ENCODE measurements around the gene MAPT.
A peak's percentile ranks its signal among the peaks of the same experiment; 100 is the strongest.
"Not testable (repeated sequence)": the region's sequence is repeated elsewhere in the genome, so short reads cannot be mapped to it uniquely, and the experiment has no call there.

MAPT gene

DNA sequence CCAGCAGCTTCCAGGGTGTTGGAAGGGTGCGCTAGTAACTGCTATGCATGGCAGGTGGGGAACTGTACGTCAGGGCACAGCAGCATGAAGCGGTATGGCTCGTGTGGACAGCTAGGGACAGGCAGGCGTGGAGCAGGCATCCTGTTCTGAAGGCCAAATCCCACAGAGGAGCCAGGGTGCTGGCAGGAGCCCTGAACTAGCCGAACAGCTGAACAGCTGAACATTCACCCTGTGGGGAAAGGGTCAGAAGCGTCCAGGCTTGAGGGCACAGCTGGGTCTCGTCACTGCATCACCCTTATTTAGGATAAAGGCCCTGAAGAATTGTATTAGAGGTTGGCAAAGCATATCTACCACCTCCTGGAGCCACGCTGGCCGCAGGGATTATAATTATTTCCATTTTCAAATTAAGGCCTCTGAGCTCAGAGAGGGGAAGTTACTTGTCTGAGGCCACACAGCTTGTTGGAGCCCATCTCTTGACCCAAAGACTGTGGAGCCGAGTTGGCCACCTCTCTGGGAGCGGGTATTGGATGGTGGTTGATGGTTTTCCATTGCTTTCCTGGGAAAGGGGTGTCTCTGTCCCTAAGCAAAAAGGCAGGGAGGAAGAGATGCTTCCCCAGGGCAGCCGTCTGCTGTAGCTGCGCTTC, 101.4 kb downstream of the MAPT start:
- no peak overlapping the region for H3K27ac Mint-ChIP-seq
- no peaks in the 10 kb centered on the region for H3K27me3 Mint-ChIP-seq
- H3K36me3 Mint-ChIP-seq (ENCODE audit: low read depth) = no peaks in the 10 kb centered on the region
- H3K4me1 Mint-ChIP-seq (ENCODE audit: low read depth) = no peaks in the 10 kb centered on the region
- no peak overlapping the region for H3K4me3 Mint-ChIP-seq
- no peaks in the 10 kb centered on the region for H3K9me3 Mint-ChIP-seq
- no peak for DNase-seq

DNA sequence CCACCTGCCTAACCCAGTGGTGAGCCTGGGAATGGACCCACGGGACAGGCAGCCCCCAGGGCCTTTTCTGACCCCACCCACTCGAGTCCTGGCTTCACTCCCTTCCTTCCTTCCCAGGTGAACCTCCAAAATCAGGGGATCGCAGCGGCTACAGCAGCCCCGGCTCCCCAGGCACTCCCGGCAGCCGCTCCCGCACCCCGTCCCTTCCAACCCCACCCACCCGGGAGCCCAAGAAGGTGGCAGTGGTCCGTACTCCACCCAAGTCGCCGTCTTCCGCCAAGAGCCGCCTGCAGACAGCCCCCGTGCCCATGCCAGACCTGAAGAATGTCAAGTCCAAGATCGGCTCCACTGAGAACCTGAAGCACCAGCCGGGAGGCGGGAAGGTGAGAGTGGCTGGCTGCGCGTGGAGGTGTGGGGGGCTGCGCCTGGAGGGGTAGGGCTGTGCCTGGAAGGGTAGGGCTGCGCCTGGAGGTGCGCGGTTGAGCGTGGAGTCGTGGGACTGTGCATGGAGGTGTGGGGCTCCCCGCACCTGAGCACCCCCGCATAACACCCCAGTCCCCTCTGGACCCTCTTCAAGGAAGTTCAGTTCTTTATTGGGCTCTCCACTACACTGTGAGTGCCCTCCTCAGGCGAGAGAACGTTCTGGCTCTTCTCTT, 102.1 kb downstream of the MAPT start:
- Mint-ChIP-seq H3K27me3 (no peaks in the 10 kb centered on the region), H3K27ac (no peak overlapping the region), H3K4me1 (ENCODE audit: low read depth) (no peaks in the 10 kb centered on the region), H3K9me3 (no peaks in the 10 kb centered on the region), H3K4me3 (no peak overlapping the region), H3K36me3 (ENCODE audit: low read depth) (no peaks in the 10 kb centered on the region)
- DNase-seq = no peak

- Mint-ChIP-seq H3K36me3 (ENCODE audit: low read depth) (no peaks in the 10 kb centered on the region), H3K4me1 (ENCODE audit: low read depth) (no peaks in the 10 kb centered on the region), H3K27me3 (no peaks in the 10 kb centered on the region), H3K4me3 (no peak overlapping the region), H3K27ac (no peak overlapping the region), H3K9me3 (no peaks in the 10 kb centered on the region)
- DNase-seq = no peak
Observed at GRCh38 chr17:45997166-45997565, 102.8 kb downstream of the MAPT start.

GRCh38 chr17:45997624-45998023, 103.3 kb downstream of the MAPT start:
- DNase-seq = no peak
- Mint-ChIP-seq H3K27ac (no peak overlapping the region), H3K9me3 (no peaks in the 10 kb centered on the region), H3K36me3 (ENCODE audit: low read depth) (no peaks in the 10 kb centered on the region), H3K27me3 (no peaks in the 10 kb centered on the region), H3K4me1 (ENCODE audit: low read depth) (no peaks in the 10 kb centered on the region), H3K4me3 (no peak overlapping the region)

- H3K4me3 Mint-ChIP-seq = no peak within 1 kb of the TSS
- no peaks in the 10 kb centered on the region for H3K27me3 Mint-ChIP-seq
- H3K36me3 Mint-ChIP-seq (ENCODE audit: low read depth) = no peaks in the 10 kb centered on the region
- no peaks in the 10 kb centered on the region for H3K4me1 Mint-ChIP-seq (ENCODE audit: low read depth)
- no peak within 1 kb of the TSS for H3K27ac Mint-ChIP-seq
- DNase-seq = no peak
- H3K9me3 Mint-ChIP-seq = no peaks in the 10 kb centered on the region
Observed at GRCh38 chr17:45998987-45999899, 104.9 kb downstream of the MAPT start, which contains the start of gene STH. TSS of gene STH (plus strand) at chr17:45999250. CDS start at chr17:45999280, 30 bp downstream.

DNA sequence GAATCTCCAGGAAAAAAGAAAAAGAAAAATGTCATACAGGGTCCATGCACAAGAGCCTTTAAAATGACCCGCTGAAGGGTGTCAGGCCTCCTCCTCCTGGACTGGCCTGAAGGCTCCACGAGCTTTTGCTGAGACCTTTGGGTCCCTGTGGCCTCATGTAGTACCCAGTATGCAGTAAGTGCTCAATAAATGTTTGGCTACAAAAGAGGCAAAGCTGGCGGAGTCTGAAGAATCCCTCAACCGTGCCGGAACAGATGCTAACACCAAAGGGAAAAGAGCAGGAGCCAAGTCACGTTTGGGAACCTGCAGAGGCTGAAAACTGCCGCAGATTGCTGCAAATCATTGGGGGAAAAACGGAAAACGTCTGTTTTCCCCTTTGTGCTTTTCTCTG, 105.5 kb downstream of the MAPT start:
- Mint-ChIP-seq H3K4me1 (ENCODE audit: low read depth) (no peaks in the 10 kb centered on the region), H3K4me3 (no peak overlapping the region), H3K9me3 (no peaks in the 10 kb centered on the region), H3K27ac (no peak overlapping the region), H3K36me3 (ENCODE audit: low read depth) (no peaks in the 10 kb centered on the region), H3K27me3 (no peaks in the 10 kb centered on the region)
- DNase-seq = no peak

- no peaks in the 10 kb centered on the region for H3K9me3 Mint-ChIP-seq
- DNase-seq = no peak
- no peaks in the 10 kb centered on the region for H3K36me3 Mint-ChIP-seq (ENCODE audit: low read depth)
- no peak overlapping the region for H3K4me3 Mint-ChIP-seq
- no peaks in the 10 kb centered on the region for H3K4me1 Mint-ChIP-seq (ENCODE audit: low read depth)
- no peak overlapping the region for H3K27ac Mint-ChIP-seq
- H3K27me3 Mint-ChIP-seq = no peaks in the 10 kb centered on the region
Observed at GRCh38 chr17:46000292-46000691, 105.9 kb downstream of the MAPT start.

DNA sequence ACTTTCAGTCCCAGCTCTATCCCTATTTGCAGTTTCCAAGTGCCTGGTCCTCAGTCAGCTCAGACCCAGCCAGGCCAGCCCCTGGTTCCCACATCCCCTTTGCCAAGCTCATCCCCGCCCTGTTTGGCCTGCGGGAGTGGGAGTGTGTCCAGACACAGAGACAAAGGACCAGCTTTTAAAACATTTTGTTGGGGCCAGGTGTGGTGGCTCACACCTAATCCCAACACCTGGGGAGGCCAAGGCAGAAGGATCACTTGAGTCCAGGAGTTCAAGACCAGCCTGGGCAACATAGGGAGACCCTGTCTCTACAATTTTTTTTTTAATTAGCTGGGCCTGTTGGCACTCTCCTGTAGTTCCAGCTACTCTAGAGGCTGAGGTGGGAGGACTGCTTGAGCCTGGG, 106.4 kb downstream of the MAPT start:
- H3K27ac Mint-ChIP-seq = no peak overlapping the region
- H3K27me3 Mint-ChIP-seq = no peaks in the 10 kb centered on the region
- H3K4me1 Mint-ChIP-seq (ENCODE audit: low read depth) = no peaks in the 10 kb centered on the region
- no peaks in the 10 kb centered on the region for H3K9me3 Mint-ChIP-seq
- no peak overlapping the region for H3K4me3 Mint-ChIP-seq
- H3K36me3 Mint-ChIP-seq (ENCODE audit: low read depth) = no peaks in the 10 kb centered on the region
- DNase-seq = no peak

DNA sequence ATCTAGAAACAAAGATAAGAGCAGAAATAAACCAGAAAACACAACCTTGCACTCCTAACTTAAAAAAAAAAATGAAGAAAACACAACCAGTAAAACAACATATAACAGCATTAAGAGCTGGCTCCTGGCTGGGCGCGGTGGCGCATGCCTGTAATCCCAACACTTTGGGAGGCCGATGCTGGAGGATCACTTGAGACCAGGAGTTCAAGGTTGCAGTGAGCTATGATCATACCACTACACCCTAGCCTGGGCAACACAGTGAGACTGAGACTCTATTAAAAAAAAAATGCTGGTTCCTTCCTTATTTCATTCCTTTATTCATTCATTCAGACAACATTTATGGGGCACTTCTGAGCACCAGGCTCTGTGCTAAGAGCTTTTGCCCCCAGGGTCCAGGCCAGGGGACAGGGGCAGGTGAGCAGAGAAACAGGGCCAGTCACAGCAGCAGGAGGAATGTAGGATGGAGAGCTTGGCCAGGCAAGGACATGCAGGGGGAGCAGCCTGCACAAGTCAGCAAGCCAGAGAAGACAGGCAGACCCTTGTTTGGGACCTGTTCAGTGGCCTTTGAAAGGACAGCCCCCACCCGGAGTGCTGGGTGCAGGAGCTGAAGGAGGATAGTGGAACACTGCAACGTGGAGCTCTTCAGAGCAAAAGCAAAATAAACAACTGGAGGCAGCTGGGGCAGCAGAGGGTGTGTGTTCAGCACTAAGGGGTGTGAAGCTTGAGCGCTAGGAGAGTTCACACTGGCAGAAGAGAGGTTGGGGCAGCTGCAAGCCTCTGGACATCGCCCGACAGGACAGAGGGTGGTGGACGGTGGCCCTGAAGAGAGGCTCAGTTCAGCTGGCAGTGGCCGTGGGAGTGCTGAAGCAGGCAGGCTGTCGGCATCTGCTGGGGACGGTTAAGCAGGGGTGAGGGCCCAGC, 107.3 kb downstream of the MAPT start:
- H3K27me3 Mint-ChIP-seq = no peaks in the 10 kb centered on the region
- H3K4me3 Mint-ChIP-seq = no peak overlapping the region
- no peaks in the 10 kb centered on the region for H3K36me3 Mint-ChIP-seq (ENCODE audit: low read depth)
- DNase-seq = no peak
- no peaks in the 10 kb centered on the region for H3K9me3 Mint-ChIP-seq
- no peaks in the 10 kb centered on the region for H3K4me1 Mint-ChIP-seq (ENCODE audit: low read depth)
- no peak overlapping the region for H3K27ac Mint-ChIP-seq

- H3K27ac Mint-ChIP-seq = no peak overlapping the region
Observed at GRCh38 chr17:46002311-46002972, 108.1 kb downstream of the MAPT start.

GRCh38 chr17:46002973-46003316, 108.6 kb downstream of the MAPT start:
- H3K4me1 Mint-ChIP-seq (ENCODE audit: low read depth) = no peaks in the 10 kb centered on the region
- no peak overlapping the region for H3K27ac Mint-ChIP-seq
- H3K27me3 Mint-ChIP-seq = no peaks in the 10 kb centered on the region
- H3K9me3 Mint-ChIP-seq = no peaks in the 10 kb centered on the region
- H3K4me3 Mint-ChIP-seq = no peak overlapping the region
- no peaks in the 10 kb centered on the region for H3K36me3 Mint-ChIP-seq (ENCODE audit: low read depth)
- no peak for DNase-seq

More at GRCh38 chr17:46002311-46002972, 108.1 kb downstream of the MAPT start:
- no peaks in the 10 kb centered on the region for H3K4me1 Mint-ChIP-seq (ENCODE audit: low read depth)
- no peak overlapping the region for H3K4me3 Mint-ChIP-seq
- DNase-seq = peak; percentile 80
- no peaks in the 10 kb centered on the region for H3K27me3 Mint-ChIP-seq
- H3K36me3 Mint-ChIP-seq (ENCODE audit: low read depth) = no peaks in the 10 kb centered on the region
- H3K9me3 Mint-ChIP-seq = no peaks in the 10 kb centered on the region

DNA sequence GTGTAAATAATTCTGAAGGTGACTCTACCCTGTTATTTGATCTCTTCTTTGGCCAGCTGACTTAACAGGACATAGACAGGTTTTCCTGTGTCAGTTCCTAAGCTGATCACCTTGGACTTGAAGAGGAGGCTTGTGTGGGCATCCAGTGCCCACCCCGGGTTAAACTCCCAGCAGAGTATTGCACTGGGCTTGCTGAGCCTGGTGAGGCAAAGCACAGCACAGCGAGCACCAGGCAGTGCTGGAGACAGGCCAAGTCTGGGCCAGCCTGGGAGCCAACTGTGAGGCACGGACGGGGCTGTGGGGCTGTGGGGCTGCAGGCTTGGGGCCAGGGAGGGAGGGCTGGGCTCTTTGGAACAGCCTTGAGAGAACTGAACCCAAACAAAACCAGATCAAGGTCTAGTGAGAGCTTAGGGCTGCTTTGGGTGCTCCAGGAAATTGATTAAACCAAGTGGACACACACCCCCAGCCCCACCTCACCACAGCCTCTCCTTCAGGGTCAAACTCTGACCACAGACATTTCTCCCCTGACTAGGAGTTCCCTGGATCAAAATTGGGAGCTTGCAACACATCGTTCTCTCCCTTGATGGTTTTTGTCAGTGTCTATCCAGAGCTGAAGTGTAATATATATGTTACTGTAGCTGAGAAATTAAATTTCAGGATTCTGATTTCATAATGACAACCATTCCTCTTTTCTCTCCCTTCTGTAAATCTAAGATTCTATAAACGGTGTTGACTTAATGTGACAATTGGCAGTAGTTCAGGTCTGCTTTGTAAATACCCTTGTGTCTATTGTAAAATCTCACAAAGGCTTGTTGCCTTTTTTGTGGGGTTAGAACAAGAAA, 109.8 kb downstream of the MAPT start:
- no peak overlapping the region for H3K27ac Mint-ChIP-seq
- H3K9me3 Mint-ChIP-seq = no peaks in the 10 kb centered on the region
- no peaks in the 10 kb centered on the region for H3K4me1 Mint-ChIP-seq (ENCODE audit: low read depth)
- H3K27me3 Mint-ChIP-seq = no peaks in the 10 kb centered on the region
- H3K36me3 Mint-ChIP-seq (ENCODE audit: low read depth) = no peaks in the 10 kb centered on the region
- no peak overlapping the region for H3K4me3 Mint-ChIP-seq
- DNase-seq = no peak

GRCh38 chr17:46006082-46006481, 111.7 kb downstream of the MAPT start:
- not testable (repeated sequence) for DNase-seq, H3K27ac Mint-ChIP-seq

More at GRCh38 chr17:46006082-46006481, 111.7 kb downstream of the MAPT start:
- H3K4me1 Mint-ChIP-seq (ENCODE audit: low read depth); H3K4me3 Mint-ChIP-seq; H3K27me3 Mint-ChIP-seq; H3K9me3 Mint-ChIP-seq; H3K36me3 Mint-ChIP-seq (ENCODE audit: low read depth): not testable (repeated sequence)

Data from activated T-cell treated with anti-CD3 and anti-CD28 coated beads, Interleukin-2, amount 50 U/mL, for 24 hours (primary cell).